ENCODE data around the gene SERPINA12.

GRCh38 chr14:94505206-94505605 lies 4.1 kb downstream of the SERPINA12 start:
- TF ChIP-seq CTCF (IDR thresholded peaks at IDR 0.05) = no peak
- no peak for TF ChIP-seq POLR2A (IDR thresholded peaks at IDR 0.05)
